Calu3 (cell line): ENCODE measurements around the gene RFC2. TPM values are rescaled to one million over a fixed set of nuclear protein-coding genes. Genes with fewer than 3 reads are reported as not detected.
A peak's percentile ranks its signal among the peaks of the same experiment; 100 is the strongest.

Experiments
- BruUV-seq: library from RNA; stranded (reverse); fragments of 400-500 nt; replicated peaks from 2 replicates; lab custom pipeline; 2021; lab: Mats Ljungman, UMichigan
- CTCF ChIA-PET: fragments of 300-600 bp; sonication (Branson Sonifier 250); formaldehyde crosslinking; loops from one replicate; lab custom pipeline; 2022; ENCODE audit warnings: antibody characterized with exemption; lab: Charles Lee
- DNase-seq: peaks from one replicate; pipeline ENCODE4 v3.0.0; 2022
- H3K27ac Mint-ChIP-seq: one replicate; pipeline ENCODE4 v1.8.0; 2022; ENCODE audit warnings: mixed read lengths; ENCODE audit not compliant: unreplicated experiment
- H3K27me3 Mint-ChIP-seq: one replicate; pipeline ENCODE4 v1.8.0; 2022; ENCODE audit warnings: mixed read lengths; ENCODE audit not compliant: unreplicated experiment
- H3K36me3 Mint-ChIP-seq: one replicate; pipeline ENCODE4 v1.8.0; 2022; ENCODE audit warnings: mild to moderate bottlenecking, moderate library complexity, mixed read lengths; ENCODE audit not compliant: insufficient read depth, unreplicated experiment
- H3K4me1 Mint-ChIP-seq: one replicate; pipeline ENCODE4 v1.8.0; 2022; ENCODE audit warnings: mild to moderate bottlenecking, low read depth, mixed read lengths; ENCODE audit not compliant: unreplicated experiment
- H3K4me3 Mint-ChIP-seq: one replicate; pipeline ENCODE4 v1.8.0; 2022; ENCODE audit warnings: mild to moderate bottlenecking, low read depth, moderate library complexity, mixed read lengths; ENCODE audit not compliant: unreplicated experiment
- H3K9me3 Mint-ChIP-seq: one replicate; pipeline ENCODE4 v1.8.0; 2022; ENCODE audit warnings: low read depth, mixed read lengths; ENCODE audit not compliant: unreplicated experiment
- CTCF ChIP-seq: fragments of 200-600 bp; IDR thresholded peaks from one replicate; pipeline ENCODE4 v1.8.0; 2022; ENCODE audit warnings: antibody characterized with exemption; ENCODE audit not compliant: unreplicated experiment
- intact Hi-C: fragments of 100-400 bp; cut with micrococcal nuclease; formaldehyde crosslinking; loops from one replicate; pipeline ENCODE4 v1.10.0; 2022; ENCODE audit not compliant: unreplicated experiment
- total RNA-seq: library from RNA; stranded (reverse); gene quantifications from 2 replicates; pipeline ENCODE4 v1.2.3, GENCODE V29; 2022

Gene RFC2
- total RNA-seq, 1 experiment from 2014 or later, result 32.5 TPM

GRCh38 chr7:74291535-74291934, 37.3 kb upstream of the RFC2 start:
- no peaks in the 10 kb centered on the region for H3K9me3 Mint-ChIP-seq
- DNase-seq, result no peak
- BruUV-seq, result no TSS peak
- H3K4me3 Mint-ChIP-seq, result peak overlapping the region; percentile 68
- peaks cover 46% of the 10 kb centered on the region for H3K36me3 Mint-ChIP-seq
- intact Hi-C loops, result loop anchor here (10.0 kb wide), 1 partner anchor 63 kb away; no protein-coding TSS in a partner anchor
- no peak for TF ChIP-seq CTCF
- peaks cover 65% of the 10 kb centered on the region for H3K4me1 Mint-ChIP-seq
- no peaks in the 10 kb centered on the region for H3K27me3 Mint-ChIP-seq
- H3K27ac Mint-ChIP-seq, result peak overlapping the region; percentile 17
- CTCF ChIA-PET, result no interaction called here

- CTCF ChIA-PET, result no interaction called here
- BruUV-seq, result no TSS peak
- H3K9me3 Mint-ChIP-seq, result no peaks in the 10 kb centered on the region
- H3K27me3 Mint-ChIP-seq, result no peaks in the 10 kb centered on the region
- H3K27ac Mint-ChIP-seq, result peak overlapping the region; percentile 24
- no peak for DNase-seq
- intact Hi-C loops, result loop anchor here (10.0 kb wide), 1 partner anchor 64 kb away; no protein-coding TSS in a partner anchor
- H3K4me1 Mint-ChIP-seq, result peaks cover 65% of the 10 kb centered on the region
- H3K4me3 Mint-ChIP-seq, result peak overlapping the region; percentile 68
- peaks cover 46% of the 10 kb centered on the region for H3K36me3 Mint-ChIP-seq
- TF ChIP-seq CTCF, result no peak
These were observed 36.8 kb upstream of the RFC2 start for GRCh38 chr7:74290981-74291441.

GRCh38 chr7:74290553-74290950, 36.4 kb upstream of the RFC2 start:
- Mint-ChIP-seq H3K36me3 (peaks cover 46% of the 10 kb centered on the region), H3K27me3 (no peaks in the 10 kb centered on the region), H3K9me3 (no peaks in the 10 kb centered on the region), H3K4me3 (peak overlapping the region; percentile 68), H3K4me1 (peaks cover 64% of the 10 kb centered on the region), H3K27ac (peak overlapping the region; percentile 24)
- BruUV-seq, result no TSS peak
- CTCF ChIA-PET, result no interaction called here
- no peak for TF ChIP-seq CTCF
- intact Hi-C loops, result loop anchor here (10.0 kb wide), 1 partner anchor 64 kb away; no protein-coding TSS in a partner anchor
- no peak for DNase-seq

- Mint-ChIP-seq H3K27ac (peak overlapping the region; percentile 24), H3K4me3 (peak overlapping the region; percentile 68), H3K9me3 (no peaks in the 10 kb centered on the region), H3K36me3 (peaks cover 46% of the 10 kb centered on the region), H3K27me3 (no peaks in the 10 kb centered on the region), H3K4me1 (peaks cover 58% of the 10 kb centered on the region)
- no TSS peak for BruUV-seq
- intact Hi-C loops, result loop anchor here (10.0 kb wide), 1 partner anchor 65 kb away; no protein-coding TSS in a partner anchor
- no peak for DNase-seq
- TF ChIP-seq CTCF, result no peak
- CTCF ChIA-PET, result no interaction called here
These were observed 35.7 kb upstream of the RFC2 start for GRCh38 chr7:74289659-74290552.
